GM18867 (cell line): ENCODE data around the gene SCRN3.
A peak's percentile ranks its signal among the peaks of the same experiment; 100 is the strongest.
"Not testable (repeated sequence)": the region's sequence is repeated elsewhere in the genome, so short reads cannot be mapped to it uniquely, and the experiment has no call there.

ENCODE experiments used
- ATAC-seq: cut with Tn5 transposase; IDR thresholded peaks from one replicate; pipeline ENCODE4 v1.9.1; 2021; ENCODE audit warnings: mild to moderate bottlenecking, moderate library complexity; ENCODE audit not compliant: unreplicated experiment

SCRN3 gene

GRCh38 chr2:174395284-174395968 is at the start of gene SCRN3:
Gene SCRN3, plus strand, starts transcription at chr2:174395730. Its CDS starts 2,554 bp downstream, at chr2:174398284.
- peak; percentile 96 for ATAC-seq

DNA sequence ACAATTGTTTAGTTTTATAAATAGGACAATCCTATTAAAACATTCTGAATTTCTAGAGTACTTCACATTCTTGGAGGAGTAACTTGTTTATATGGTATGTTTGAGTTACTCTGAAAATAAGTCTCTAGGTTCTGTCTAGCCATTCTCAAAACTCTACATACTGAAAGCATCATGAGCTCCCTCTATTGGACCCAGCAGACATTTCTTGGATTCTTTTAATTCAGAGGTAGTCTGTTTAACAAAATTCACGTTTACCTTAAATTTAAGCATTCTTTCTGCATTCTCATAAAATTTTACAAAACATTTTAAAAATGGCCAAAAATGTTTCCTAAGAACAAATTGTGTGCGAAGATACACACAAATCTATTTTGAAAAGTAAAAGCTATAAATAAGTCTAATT is 45.5 kb upstream of the SCRN3 start:
- no peak for ATAC-seq

DNA sequence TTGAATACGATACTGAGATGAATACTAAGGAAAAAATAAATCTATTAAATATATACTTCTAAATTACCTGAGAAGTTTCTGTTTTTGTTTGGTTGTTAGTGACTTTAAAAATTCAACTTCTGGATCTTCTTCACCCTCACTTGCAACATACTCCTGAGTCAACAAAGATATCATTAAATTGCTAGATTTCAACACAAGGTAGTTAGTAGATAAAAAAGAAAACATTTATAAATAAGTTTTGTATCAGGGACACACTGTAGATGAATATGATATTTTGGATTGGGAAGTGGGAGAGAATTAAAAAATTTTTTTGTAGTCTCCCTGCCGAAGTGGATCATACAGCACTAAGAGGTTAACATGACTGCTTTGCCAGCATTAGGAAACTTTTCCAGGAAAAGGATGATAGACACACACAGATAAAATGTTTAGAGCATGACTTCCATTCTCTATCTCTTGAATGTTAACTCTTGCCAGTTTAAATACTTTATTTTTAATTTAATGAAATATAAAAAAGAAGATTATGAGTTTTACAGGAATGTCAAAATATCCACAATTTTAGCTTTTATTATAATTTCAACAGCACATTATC is 44.8 kb upstream of the SCRN3 start:
- no peak for ATAC-seq

GRCh38 chr2:174353004-174353403 is 42.5 kb upstream of the SCRN3 start:
- no peak for ATAC-seq

GRCh38 chr2:174356347-174356746 is 39.2 kb upstream of the SCRN3 start:
- no peak for ATAC-seq

GRCh38 chr2:174359663-174360062 is 35.9 kb upstream of the SCRN3 start:
- not testable (repeated sequence) for ATAC-seq

GRCh38 chr2:174362949-174363348 is 32.6 kb upstream of the SCRN3 start:
- ATAC-seq = no peak

GRCh38 chr2:174363492-174364225 is 31.9 kb upstream of the SCRN3 start:
- ATAC-seq = not testable (repeated sequence)

- ATAC-seq = no peak
Observed at GRCh38 chr2:174364628-174365027, 30.9 kb upstream of the SCRN3 start.

DNA sequence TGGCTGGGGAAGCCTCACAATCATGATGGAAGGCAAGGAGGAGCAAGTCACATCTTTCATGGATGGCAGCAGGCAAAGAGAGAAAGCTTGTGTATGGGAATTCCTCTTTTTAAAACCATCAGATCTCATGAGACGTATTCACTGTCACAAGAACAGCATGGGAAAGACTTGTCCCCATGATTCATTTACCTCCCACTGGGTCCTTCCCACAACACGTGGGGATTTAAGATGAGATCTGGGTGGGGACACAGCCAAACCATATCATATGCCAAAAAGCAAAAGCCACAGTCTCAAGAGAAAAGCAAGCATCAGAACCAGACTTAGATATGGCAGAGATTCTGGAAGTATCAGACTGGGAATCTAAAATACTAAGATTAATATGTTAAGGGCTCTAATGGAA is 30.0 kb upstream of the SCRN3 start:
- ATAC-seq = no peak

GRCh38 chr2:174368691-174369090 is 26.8 kb upstream of the SCRN3 start:
- no peak for ATAC-seq

DNA sequence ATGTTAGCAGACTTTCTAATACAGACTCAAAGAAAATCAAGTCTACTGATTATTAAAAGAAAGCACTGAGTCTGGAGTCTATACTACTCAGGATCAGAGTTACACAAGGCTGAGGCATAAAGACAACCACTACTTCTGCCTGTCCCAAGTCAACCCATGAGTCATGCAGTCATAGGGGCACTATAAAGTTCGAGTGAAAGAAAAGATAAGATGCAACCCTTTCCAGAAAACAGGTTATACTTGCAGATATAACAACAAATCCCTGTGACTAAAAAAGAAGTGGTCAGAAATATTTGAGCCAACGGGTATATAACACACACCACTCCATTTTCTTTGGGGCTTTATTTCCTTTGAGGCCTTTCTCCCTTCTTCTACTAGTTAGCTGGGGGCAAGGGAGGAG is 18.6 kb upstream of the SCRN3 start:
- ATAC-seq = no peak

- no peak for ATAC-seq
Observed at GRCh38 chr2:174383796-174384195, 11.7 kb upstream of the SCRN3 start.

- no peak for ATAC-seq
Observed at GRCh38 chr2:174385201-174385600, 10.3 kb upstream of the SCRN3 start.

GRCh38 chr2:174388706-174389105 is 6.8 kb upstream of the SCRN3 start:
- ATAC-seq = not testable (repeated sequence)

- ATAC-seq = no peak
Observed at GRCh38 chr2:174389542-174389941, 6.0 kb upstream of the SCRN3 start.

GRCh38 chr2:174390303-174390702 is 5.2 kb upstream of the SCRN3 start:
- not testable (repeated sequence) for ATAC-seq

DNA sequence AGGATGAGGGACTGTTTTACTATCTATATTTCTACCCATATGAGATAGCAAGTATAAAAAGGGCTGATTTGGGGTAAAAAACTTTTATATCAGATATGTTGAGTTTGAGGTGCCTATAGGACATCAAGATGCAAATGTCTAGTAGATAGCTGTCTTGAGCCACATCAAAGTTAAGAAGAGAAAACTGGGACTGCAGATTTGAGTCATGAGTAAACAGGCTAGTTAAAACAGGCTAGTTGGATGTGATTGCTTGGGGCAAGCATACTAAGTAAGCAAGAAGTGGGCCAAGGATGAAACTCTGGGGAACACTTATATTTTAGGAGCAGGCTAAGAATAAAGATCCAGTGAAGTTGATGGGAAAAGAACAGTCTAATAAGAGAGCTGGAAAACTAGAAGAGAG is 2.8 kb upstream of the SCRN3 start:
- ATAC-seq = no peak

DNA sequence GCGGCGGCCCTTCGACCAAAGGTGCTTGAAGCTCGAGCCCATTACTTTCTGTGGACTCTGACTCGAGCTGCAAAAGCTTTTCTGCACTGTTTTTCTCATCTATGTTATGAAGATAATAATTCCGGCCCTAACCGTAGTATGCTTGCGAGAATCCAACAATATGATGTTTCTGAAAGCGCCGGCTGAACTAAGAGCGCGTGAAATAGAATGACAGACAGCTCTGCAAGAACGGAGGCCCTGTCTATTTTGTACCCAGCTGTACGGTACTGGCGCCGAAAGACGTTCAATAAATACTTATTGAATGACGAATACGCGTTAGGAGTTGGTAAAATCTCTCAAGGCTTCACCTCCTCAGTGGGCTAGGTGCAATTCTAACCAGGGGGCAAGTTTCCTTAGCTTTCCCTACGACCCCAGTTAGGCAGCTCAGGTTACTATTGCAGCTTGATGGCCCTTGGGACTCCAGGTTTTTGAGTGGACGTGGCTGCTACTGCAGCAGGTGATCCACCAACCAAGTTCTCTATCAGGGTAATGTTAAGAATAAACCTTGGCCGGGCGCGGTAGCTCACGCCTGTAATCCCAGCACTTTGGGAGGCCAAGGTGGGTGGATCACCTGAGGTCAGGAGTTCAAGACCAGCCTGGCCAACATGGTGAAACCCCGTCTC is 570 bp downstream of the SCRN3 start:
- peak; percentile 20 for ATAC-seq

DNA sequence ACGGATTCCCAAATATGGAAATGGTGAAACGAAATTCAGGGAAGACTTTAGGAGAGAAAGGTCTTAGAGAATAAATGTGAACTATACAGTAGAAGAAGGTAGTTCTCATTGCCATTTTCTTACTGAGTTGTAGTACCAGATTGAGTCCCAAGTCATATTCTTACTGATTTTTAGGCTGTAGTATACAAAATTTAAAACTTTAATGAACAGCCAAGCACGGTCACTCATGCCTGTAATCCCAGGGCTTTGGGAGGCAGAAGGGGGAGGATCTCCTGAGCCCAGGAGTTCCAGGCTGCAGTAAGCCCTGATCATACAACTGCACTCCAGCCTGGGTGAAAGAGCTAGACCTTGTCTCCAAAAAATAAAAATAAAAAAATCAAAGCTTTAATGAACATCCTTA is 2.2 kb downstream of the SCRN3 start:
- no peak for ATAC-seq

- no peak for ATAC-seq
Observed at GRCh38 chr2:174399171-174399570, 3.6 kb downstream of the SCRN3 start.

- ATAC-seq = no peak
Observed at GRCh38 chr2:174400853-174401252, 5.3 kb downstream of the SCRN3 start.
